Stimulated activated CD4-positive, alpha-beta T cell treated with anti-CD3 and anti-CD28 coated beads, Interleukin-1b, Interleukin-23, amount 100 ng/mL, for 4 hours (primary cell): ENCODE data around the gene MRPL55.
"Not testable (repeated sequence)": the region's sequence is repeated elsewhere in the genome, so short reads cannot be mapped to it uniquely, and the experiment has no call there.

Source experiments
- DNase-seq, 2 donors: peaks; one replicate each; pipeline ENCODE4 v3.0.0-alpha.2; 2020; ENCODE audit warnings: low read depth in 2 of 2

Gene MRPL55

GRCh38 chr1:228122921-228123441 is 13.9 kb upstream of the MRPL55 start:
- no peak for DNase-seq

DNA sequence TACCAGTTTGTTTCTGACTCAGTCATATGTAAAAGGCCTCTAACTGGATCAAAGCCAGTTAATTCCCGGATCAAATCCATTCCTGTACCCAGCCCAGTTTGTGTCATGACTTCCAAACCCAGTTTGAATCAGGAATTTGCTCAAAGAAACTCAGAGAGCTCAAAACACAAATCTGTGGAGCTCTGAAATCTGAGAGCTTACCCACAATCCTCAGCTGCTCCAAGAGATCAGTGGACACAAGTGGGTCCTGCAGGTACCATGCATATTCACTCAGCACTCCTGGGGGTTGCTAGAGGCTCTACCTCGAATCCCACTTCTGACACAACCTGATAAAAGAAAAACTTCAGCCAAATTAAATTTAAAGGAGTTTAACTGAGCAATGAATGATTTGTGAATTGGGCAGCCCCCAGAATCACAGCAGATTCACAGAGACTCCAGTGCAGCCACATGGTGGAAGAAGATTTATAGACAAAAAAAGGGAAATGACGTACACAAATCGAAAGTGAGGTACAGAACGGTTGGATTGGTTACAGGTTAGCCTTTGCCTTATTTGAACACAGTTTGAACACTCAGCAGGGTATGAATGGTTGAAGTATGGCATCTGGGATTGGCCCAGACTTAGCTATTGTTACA is 11.9 kb upstream of the MRPL55 start:
- DNase-seq: no peak

- DNase-seq: no peak
Observed at GRCh38 chr1:228120351-228120750, 11.3 kb upstream of the MRPL55 start.

- no peak for DNase-seq
Observed at GRCh38 chr1:228118040-228118439, 8.9 kb upstream of the MRPL55 start.

DNA sequence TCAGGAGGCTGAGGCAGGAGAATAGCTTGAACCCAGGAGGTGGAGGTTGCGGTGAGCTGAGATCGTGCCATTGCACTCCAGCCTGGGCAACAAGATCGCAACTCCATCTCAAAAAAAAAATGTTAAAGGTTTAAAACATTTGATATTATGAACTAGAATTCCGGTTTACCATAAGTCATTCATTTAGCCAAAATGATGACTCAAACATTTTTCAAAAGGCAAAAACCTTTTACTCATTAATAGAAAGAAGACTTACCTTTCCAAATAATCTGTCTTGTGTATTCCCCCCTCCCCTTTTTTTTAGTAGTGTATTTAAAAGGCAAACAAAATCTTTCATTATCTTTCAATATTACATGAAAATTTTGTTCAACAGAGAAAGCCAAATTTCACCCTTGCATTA is 8.2 kb upstream of the MRPL55 start:
- no peak for DNase-seq

DNA sequence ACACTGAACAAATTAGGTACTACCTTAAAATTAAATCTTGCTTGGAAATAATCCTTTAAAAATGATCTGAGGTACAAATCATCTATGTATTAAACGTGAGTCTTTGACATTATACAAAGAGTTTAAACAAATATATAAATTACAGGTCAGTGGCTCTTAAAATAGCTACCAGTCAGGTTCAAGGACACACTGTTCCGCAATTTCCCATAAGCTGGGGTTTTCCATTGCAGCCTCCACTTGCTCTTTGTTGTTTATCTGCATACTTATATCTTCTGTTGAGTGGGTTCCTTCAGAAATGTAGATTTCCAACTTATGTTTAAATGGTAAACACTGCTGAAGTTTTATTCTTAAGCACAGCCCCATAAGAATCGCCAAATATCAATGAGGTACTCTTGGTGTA is 5.7 kb upstream of the MRPL55 start:
- no peak for DNase-seq

- DNase-seq: no peak
Observed at GRCh38 chr1:228112617-228113016, 3.5 kb upstream of the MRPL55 start.

DNA sequence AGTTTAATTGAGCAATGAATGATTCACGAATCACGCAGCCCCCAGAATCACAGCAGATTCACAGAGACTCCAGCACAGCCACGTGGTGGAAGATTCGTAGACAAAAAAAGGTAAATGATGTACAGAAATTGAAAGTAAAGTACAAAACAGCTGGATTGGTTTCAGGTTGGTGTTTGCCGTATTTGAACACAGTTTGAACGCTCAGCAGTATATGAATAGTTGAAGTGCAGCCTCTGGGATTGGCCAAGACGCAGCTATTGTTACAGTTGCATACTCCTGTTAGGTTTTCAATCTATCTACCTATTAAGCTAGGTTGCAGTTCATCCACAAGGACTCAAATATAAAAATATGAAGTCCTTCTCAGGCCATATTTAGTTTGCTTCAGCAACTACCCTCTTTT is 3.1 kb upstream of the MRPL55 start:
- DNase-seq: no peak

DNA sequence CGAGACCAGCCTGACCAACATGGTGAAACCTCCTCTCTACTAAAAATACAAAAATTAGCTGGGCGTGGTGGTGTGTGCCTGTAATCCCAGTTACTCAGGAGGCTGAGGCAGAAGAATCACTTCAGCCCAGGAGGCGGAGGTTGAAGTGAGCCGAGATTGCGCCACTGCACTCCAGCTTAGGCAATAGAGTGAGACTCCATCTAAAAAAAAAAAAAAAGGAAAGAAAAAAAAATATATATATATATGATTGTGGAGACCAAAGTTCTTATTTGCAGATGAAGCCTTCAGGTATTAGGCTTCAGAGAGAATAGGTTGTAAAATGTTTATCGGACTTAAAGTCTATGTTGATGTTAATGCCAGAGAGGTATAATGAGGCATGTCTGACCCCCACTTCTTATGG is 2.2 kb upstream of the MRPL55 start:
- DNase-seq: not testable (repeated sequence)

- DNase-seq: no peak
Observed at GRCh38 chr1:228110556-228110955, 1.5 kb upstream of the MRPL55 start.

GRCh38 chr1:228109962-228110488 is 926 bp upstream of the MRPL55 start:
- no peak for DNase-seq

DNA sequence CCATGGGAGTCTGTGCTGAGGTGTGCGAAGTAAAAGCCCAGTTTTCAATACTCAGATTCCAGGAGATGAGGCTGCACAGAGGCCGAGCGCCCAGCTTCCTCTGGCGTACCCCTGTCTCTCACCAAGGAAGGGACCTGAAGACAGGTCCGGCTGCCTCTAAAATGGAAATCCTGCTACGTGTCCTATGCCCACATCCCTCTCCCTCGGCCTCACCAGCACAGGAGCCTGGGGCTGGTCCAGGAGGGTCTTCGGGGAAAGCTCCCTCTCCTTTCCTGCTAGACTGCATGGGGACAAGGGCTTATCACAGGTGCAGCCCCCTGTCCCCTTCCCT is 392 bp downstream of the MRPL55 start:
- no peak for DNase-seq

GRCh38 chr1:228108055-228108690 is 926 bp downstream of the MRPL55 start:
- no peak for DNase-seq

DNA sequence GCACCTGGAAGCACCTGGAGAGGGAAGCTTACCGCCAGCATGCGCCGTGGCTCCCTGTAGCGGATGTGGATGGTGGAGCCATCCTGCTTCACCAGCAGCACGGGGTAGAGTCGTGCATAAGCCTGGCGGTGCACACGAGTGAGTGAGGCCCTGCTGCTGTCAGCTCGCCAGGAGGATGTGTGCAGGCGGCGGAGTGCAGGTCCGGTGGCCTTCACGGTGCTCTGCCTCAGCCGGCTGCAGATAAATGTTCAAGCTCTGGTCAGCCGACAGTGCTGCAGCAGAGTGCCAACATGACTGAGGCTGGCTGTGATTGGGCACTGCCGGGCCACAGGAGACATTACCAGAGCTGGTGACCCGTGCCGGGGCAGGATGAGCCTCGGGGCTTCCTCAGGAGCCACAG is 1.5 kb downstream of the MRPL55 start:
- no peak for DNase-seq

- DNase-seq: no peak
Observed at GRCh38 chr1:228106800-228107054, 2.4 kb downstream of the MRPL55 start.

- DNase-seq: no peak
Observed at GRCh38 chr1:228105996-228106799, 2.9 kb downstream of the MRPL55 start.

DNA sequence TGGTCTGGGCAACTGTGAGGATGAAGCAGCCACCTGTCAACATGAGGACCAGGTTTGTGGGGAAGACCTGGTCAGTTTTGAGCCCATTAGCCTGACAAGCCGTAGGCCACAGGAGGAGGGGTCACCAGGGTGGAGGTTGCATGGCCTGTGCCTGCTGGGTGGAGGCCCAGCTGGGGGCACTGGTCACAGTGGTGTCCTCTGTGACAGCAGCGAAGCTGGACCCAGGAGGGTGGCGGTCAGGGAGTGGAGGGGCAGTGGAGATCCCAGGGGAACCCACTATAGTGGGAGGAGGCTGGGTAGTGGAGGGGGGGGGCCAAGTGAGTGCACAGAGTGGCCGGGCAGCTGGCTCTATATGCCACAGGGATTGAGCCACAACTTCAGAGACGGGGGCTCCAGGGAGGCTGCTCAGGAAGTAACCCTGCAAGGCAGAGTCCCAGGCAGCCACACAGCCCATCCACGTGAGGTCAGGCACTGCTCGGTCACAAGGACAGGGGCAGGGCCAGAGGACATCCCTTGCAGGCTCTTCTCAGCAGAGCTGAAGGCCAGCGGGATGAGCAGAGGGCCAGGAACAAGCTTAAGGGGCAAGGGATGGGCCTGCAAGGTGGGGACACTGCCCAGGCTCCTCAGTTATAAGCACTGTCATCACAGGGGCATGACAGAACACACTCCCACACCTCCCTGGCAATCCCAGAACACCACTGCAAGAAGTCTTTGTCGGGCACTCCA is 3.7 kb downstream of the MRPL55 start:
- DNase-seq: no peak

DNA sequence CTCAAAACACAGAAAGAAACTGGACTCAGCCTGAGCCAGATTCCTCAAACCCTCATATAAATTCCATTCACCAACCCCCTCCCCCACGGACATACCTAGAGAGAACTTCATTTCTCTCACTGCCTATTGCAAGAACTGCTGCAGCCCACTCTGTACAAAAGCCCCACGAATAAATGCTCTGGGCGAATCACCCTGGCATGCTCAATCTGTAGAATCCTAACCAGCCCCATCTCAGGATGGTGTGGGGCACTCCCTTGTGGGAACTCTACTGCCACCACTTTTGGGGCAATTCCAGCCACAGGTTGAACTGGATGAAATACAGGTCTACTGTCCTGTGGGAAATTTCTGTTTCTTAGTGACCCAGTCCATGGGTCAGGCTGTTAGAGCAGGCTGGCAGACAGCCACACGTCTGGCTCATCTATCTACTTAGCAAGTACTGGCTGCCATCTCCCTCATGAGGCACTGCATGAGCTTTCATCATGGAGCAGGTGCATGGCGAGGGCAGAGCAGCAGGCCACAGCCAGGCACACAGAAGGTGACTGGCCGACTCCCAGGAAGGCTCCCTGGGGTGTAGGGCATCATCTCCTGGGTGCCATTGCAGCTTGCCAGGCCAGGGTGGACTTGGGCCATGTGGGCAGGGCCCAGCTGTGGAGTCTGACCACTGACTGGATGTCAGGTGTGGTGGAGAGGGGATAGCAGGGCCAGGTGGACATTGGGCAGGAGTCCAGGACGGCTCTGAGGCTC is 4.4 kb downstream of the MRPL55 start:
- DNase-seq: no peak

DNA sequence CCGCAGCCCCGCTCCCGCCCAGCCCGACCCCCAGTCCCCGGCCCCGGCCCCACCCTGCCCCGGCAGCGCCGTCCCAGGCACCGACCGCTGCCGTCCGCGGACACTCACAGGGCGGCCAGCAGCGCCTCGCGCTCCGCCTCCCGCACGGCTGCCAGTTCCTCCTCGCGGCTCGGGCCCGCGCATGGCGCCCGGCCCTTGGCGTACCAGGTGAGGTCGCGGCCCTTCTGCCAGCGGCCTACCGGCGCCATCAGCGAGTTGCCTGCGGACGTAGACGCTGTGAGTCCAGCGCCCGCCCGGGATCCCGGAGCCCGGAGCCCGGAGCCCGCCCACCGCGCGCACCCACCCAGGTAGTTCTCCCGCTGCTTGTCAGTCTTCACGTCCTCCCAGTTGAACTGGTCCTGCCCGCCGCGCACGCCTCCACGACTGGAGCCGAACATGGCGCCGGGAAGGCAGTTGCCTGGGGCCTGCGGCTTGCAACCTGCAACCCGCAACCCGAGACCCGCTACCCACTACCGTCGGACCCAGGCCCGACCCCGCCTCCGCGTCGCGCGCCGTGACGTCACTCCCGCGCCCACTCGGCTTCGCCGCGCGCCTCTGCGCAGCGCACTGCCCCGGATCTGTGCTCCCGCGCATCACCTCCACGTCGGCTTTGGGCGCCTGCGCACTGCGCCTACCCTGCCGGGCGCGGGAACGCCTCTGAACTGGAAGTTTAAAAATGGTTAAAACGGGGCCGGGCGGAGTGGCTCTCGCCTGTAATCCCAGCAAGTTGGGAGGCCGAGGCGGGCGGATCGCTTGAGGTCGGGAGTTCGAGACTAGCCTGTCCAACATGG is 6.1 kb downstream of the MRPL55 start, which contains the start of gene C1orf35:
Gene C1orf35 (minus strand): TSS at position 535 of the 830 bp plus-strand sequence. CDS start 98 bp downstream, at position 437.
- DNase-seq: peak; percentile 90 to 95

GRCh38 chr1:228101994-228102790 is 6.9 kb downstream of the MRPL55 start:
- peak in 1 of 2 donors; percentile 40 for DNase-seq
